PC-3 (cell line): ENCODE results near the gene DLG2. TPM values are rescaled to one million over a fixed set of nuclear protein-coding genes. Genes with fewer than 3 reads are reported as not detected.

Experiments used
- ATAC-seq: fragments of 200-7000 bp; cut with Tn5 transposase; 2 replicates; pipeline ENCODE4 v1.9.1; 2020; ENCODE audit warnings: mild to moderate bottlenecking, moderate library complexity
- BruUV-seq: library from RNA; stranded (reverse); fragments of 400-500 nt; replicated peaks from 2 replicates; lab custom pipeline; 2021; lab: Mats Ljungman, UMichigan
- CTCF ChIA-PET: fragments of 300-600 bp; sonication (Branson Sonifier 250); formaldehyde crosslinking; loops from one replicate; lab custom pipeline; 2022; ENCODE audit warnings: antibody characterized with exemption; lab: Charles Lee
- POLR2A ChIA-PET: fragments of 300-600 bp; sonication (Branson Sonifier 250); formaldehyde crosslinking; loops from one replicate; lab custom pipeline; 2022; ENCODE audit warnings: antibody characterized with exemption; ENCODE audit not compliant: unreplicated experiment; lab: Charles Lee
- DNase-seq: peaks from one replicate; pipeline ENCODE4 v3.0.0-alpha.2; 2015
- H2AFZ ChIP-seq: fragments of 300-600 bp; sonication (generic); 2 replicates; pipeline ENCODE4 v1.6.0; 2016; ENCODE audit warnings: antibody characterized with exemption, low read length
- H3F3A ChIP-seq: fragments of 300-600 bp; sonication (generic); one replicate; pipeline ENCODE4 v1.6.0; 2017; ENCODE audit warnings: antibody characterized with exemption, low read length, control low read depth, mild to moderate bottlenecking; ENCODE audit not compliant: unreplicated experiment
- H3K27ac ChIP-seq: fragments of 300-600 bp; sonication (generic); 2 replicates; pipeline ENCODE4 v1.5.1; 2016; ENCODE audit warnings: mild to moderate bottlenecking, low read length
- H3K27me3 ChIP-seq: fragments of 300-600 bp; sonication (generic); 2 replicates; pipeline ENCODE4 v1.6.1; 2016; ENCODE audit warnings: low read length, mixed read lengths
- H3K36me3 ChIP-seq: fragments of 300-600 bp; sonication (generic); 2 replicates; pipeline ENCODE4 v1.6.1; 2016; ENCODE audit warnings: low read depth, mixed run types, low read length, mixed read lengths
- H3K4me1 ChIP-seq: fragments of 300-600 bp; sonication (generic); 2 replicates; pipeline ENCODE4 v1.5.1; 2016; ENCODE audit warnings: low read length; ENCODE audit not compliant: insufficient read depth
- H3K4me2 ChIP-seq: fragments of 300-600 bp; sonication (generic); 2 replicates; pipeline ENCODE4 v1.6.0; 2016; ENCODE audit warnings: low read length
- H3K4me3 ChIP-seq: fragments of 300-600 bp; sonication (generic); 2 replicates; pipeline ENCODE4 v1.5.1; 2016; ENCODE audit warnings: mild to moderate bottlenecking, low read length, mixed read lengths
- H3K79me2 ChIP-seq: fragments of 300-600 bp; sonication (generic); 2 replicates; pipeline ENCODE4 v1.6.1; 2017; ENCODE audit warnings: low read length, mixed read lengths
- H3K9ac ChIP-seq: fragments of 300-600 bp; sonication (generic); 2 replicates; pipeline ENCODE4 v1.6.0; 2016; ENCODE audit warnings: mild to moderate bottlenecking, low read length
- H3K9me2 ChIP-seq: fragments of 300-600 bp; sonication (generic); replicated peaks from 2 replicates; pipeline ENCODE4 v1.6.1; 2016; ENCODE audit warnings: mixed run types, low read length, mixed read lengths
- H3K9me3 ChIP-seq: fragments of 300-600 bp; sonication (generic); 2 replicates; pipeline ENCODE4 v1.6.1; 2016; ENCODE audit warnings: low read length, mixed read lengths
- H4K20me1 ChIP-seq: fragments of 300-600 bp; sonication (generic); 2 replicates; pipeline ENCODE4 v1.6.1; 2016; ENCODE audit warnings: low read length, mixed read lengths
- EZH2 ChIP-seq: fragments of 300-600 bp; sonication (generic); IDR thresholded peaks from one replicate; pipeline ENCODE4 v1.6.1; 2017; ENCODE audit warnings: antibody characterized with exemption, mild to moderate bottlenecking, low read length; ENCODE audit not compliant: unreplicated experiment
- EZH2phosphoT487 ChIP-seq: fragments of 300-600 bp; sonication (generic); IDR thresholded peaks from 2 replicates; pipeline ENCODE4 v1.6.1; 2018; ENCODE audit warnings: mild to moderate bottlenecking, antibody characterized with exemption, low read length, borderline replicate concordance
- intact Hi-C: fragments of 100-400 bp; cut with micrococcal nuclease; formaldehyde crosslinking; loops from 2 replicates; pipeline ENCODE4 v1.9.0; 2023
- total RNA-seq: library from RNA; depleted of rRNA; stranded (reverse); fragments of >200 nt; gene quantifications from 2 replicates; pipeline ENCODE4 v1.2.3, GENCODE V29; 2014
- TF ChIP-seq, protein P1 (sequence below): fragments of 300-600 bp; sonication (generic); conservative IDR thresholded peaks from 2 replicates; pipeline ENCODE4 v1.5.1; 2017; ENCODE audit warnings: antibody characterized with exemption, low read depth, mild to moderate bottlenecking, low read length

Gene DLG2
- total RNA-seq, 1 experiment from 2014 or later, result 0.58 TPM

DNA sequence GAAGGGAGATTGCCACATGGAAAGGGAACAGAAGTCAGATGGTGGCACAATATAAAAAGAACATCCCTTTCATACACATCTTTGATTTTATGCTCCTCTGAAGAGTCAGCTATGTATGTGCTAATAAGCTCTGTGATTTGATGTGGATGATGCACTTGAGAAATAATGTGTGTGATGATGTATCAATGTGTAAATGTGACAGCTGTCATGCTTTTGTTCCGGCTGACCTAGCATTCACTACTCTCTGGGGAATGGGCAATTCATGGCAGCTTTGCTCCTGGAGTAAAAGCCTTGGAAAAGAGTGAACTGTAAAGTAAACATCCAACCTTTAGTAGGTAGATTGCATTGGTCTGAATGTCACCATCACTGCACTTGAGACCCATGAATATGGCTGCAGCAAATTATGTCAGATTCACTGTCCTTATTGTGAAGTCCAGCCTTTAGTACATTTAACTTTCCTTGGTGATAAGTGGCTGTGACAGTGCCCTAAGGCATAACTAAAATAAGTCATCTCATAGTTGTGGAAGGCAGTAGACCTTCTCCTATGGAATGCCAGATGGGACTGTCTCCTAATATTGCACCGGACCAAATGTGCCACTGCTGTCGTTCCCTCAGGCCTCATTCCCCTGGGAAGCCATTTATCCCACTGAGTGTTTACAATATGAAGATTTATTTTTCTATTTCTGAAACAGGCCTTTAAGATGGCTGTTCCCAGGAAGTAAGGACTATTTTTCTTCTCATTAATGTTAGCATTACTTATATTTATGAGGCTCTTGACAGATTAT, 2162.8 kb downstream of the DLG2 start:
- H4K20me1 ChIP-seq, result 0 out of 2 replicates have a peak, but pooled peaks cover 4% of the 10 kb centered on the region
- H3K9ac ChIP-seq, result no peak overlapping the region
- peaks cover 19% of the 10 kb centered on the region; the same call in 1 of the 2 replicates for H3K27me3 ChIP-seq
- no peaks in the 10 kb centered on the region for H3K36me3 ChIP-seq
- intact Hi-C loops, result no loop called here
- H3K4me2 ChIP-seq, result no peak overlapping the region
- H3K9me2 ChIP-seq, result no peaks in the 10 kb centered on the region
- BruUV-seq, result no TSS peak
- ChIA-PET CTCF (no interaction called here), POLR2A (no interaction called here)
- H3K4me1 ChIP-seq, result no peaks in the 10 kb centered on the region
- DNase-seq, result no peak
- no peak overlapping the region for H3K27ac ChIP-seq
- ATAC-seq, result no peak
- H3F3A ChIP-seq, result no peaks in the 10 kb centered on the region
- H2AFZ ChIP-seq, result no peak overlapping the region
- H3K79me2 ChIP-seq, result no peaks in the 10 kb centered on the region
- no peak overlapping the region for H3K4me3 ChIP-seq
- no peaks in the 10 kb centered on the region for H3K9me3 ChIP-seq
- TF ChIP-seq, protein P1, sequence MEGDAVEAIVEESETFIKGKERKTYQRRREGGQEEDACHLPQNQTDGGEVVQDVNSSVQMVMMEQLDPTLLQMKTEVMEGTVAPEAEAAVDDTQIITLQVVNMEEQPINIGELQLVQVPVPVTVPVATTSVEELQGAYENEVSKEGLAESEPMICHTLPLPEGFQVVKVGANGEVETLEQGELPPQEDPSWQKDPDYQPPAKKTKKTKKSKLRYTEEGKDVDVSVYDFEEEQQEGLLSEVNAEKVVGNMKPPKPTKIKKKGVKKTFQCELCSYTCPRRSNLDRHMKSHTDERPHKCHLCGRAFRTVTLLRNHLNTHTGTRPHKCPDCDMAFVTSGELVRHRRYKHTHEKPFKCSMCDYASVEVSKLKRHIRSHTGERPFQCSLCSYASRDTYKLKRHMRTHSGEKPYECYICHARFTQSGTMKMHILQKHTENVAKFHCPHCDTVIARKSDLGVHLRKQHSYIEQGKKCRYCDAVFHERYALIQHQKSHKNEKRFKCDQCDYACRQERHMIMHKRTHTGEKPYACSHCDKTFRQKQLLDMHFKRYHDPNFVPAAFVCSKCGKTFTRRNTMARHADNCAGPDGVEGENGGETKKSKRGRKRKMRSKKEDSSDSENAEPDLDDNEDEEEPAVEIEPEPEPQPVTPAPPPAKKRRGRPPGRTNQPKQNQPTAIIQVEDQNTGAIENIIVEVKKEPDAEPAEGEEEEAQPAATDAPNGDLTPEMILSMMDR, result no peak
- TF ChIP-seq EZH2phosphoT487, result no peak
- no peak for TF ChIP-seq EZH2

DNA sequence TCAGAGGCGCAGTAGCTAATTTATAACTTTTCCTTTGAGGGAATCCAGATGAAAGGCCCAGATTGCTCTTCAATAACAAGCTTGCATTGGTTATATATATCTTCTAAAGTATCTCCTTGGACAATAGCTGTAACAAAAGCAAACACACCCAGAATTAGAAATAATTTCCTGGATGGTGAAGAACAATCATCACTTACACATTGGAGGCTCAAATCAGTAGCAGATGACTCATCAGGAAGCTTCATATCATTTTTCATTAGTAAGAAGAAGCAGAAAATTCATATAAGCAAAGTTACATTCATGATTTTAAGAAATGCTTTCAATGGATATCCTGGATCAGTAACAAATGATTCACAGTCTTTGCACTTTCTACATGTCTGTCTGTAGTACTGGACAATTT, 2167.3 kb downstream of the DLG2 start:
- H3K9ac ChIP-seq, result no peak overlapping the region
- H3K36me3 ChIP-seq, result no peaks in the 10 kb centered on the region
- no peak overlapping the region for H3K4me2 ChIP-seq
- TF ChIP-seq EZH2 (no peak), EZH2phosphoT487 (no peak)
- TF ChIP-seq, protein P1, result no peak
- DNase-seq (no peak), ATAC-seq (no peak)
- no peak overlapping the region for H2AFZ ChIP-seq
- ChIA-PET CTCF (interaction anchor here (0.6 kb wide), 1 partner anchor 158 kb away, joined by 3 read pairs; no protein-coding TSS in a partner anchor), POLR2A (no interaction called here)
- H3F3A ChIP-seq, result no peaks in the 10 kb centered on the region
- H3K27me3 ChIP-seq, result peaks cover 39% of the 10 kb centered on the region
- H3K27ac ChIP-seq, result no peak overlapping the region
- BruUV-seq, result no TSS peak
- intact Hi-C loops, result no loop called here
- no peak overlapping the region for H3K4me3 ChIP-seq
- no peaks in the 10 kb centered on the region for H3K9me3 ChIP-seq
- no peaks in the 10 kb centered on the region for H3K9me2 ChIP-seq
- no peaks in the 10 kb centered on the region for H3K79me2 ChIP-seq
- no peaks in the 10 kb centered on the region for H3K4me1 ChIP-seq
- 0 out of 2 replicates have a peak, but pooled peaks cover 4% of the 10 kb centered on the region for H4K20me1 ChIP-seq

DNA sequence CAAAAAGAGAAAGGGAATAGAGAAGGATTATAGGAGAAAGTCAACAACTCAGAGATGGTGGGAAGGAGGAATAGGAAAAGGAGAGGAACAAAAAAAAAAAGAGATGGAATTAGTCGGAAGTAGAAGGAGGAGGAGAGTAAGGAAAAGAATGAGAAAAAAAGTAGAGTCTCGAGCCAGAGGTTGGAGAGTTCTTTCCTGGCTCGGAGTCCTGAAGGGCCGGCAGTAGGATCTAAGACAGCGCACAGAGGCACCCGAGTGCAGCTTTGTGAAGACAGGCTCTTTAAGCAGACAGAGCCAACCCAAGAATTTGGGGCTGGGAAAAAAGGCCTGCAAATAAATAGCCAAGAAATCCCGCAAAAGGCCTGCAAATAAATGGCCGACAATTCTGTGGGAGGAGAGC, 2170.6 kb downstream of the DLG2 start:
- CTCF ChIA-PET, result no interaction called here

More for the DNA sequence above, 2170.6 kb downstream of the DLG2 start:
- H3K27me3 ChIP-seq, result peaks cover 61% of the 10 kb centered on the region
- no peak overlapping the region for H3K4me3 ChIP-seq
- no peak overlapping the region for H3K4me2 ChIP-seq
- no peak overlapping the region for H3K9ac ChIP-seq
- intact Hi-C loops, result no loop called here
- BruUV-seq, result no TSS peak
- H3F3A ChIP-seq, result no peaks in the 10 kb centered on the region
- no peaks in the 10 kb centered on the region for H3K36me3 ChIP-seq
- no peak for ATAC-seq
- no peak overlapping the region for H2AFZ ChIP-seq
- H3K4me1 ChIP-seq, result no peaks in the 10 kb centered on the region
- no peaks in the 10 kb centered on the region for H3K9me2 ChIP-seq
- no peaks in the 10 kb centered on the region for H3K9me3 ChIP-seq
- H3K27ac ChIP-seq, result no peak overlapping the region
- H4K20me1 ChIP-seq, result 0 out of 2 replicates have a peak, but pooled peaks cover 4% of the 10 kb centered on the region
- TF ChIP-seq, protein P1, result no peak
- TF ChIP-seq EZH2 (no peak), EZH2phosphoT487 (no peak)
- POLR2A ChIA-PET, result no interaction called here
- DNase-seq, result no peak
- H3K79me2 ChIP-seq, result no peaks in the 10 kb centered on the region
